HG03558 (cell line): ENCODE measurements around the gene OLFM1.

Experiments
- ATAC-seq: cut with Tn5 transposase; IDR thresholded peaks from one replicate; pipeline ENCODE4 v1.9.1; 2021; ENCODE audit warnings: moderate number of reproducible peaks; ENCODE audit not compliant: unreplicated experiment; ENCODE audit errors: extremely low read depth

The OLFM1 gene

DNA sequence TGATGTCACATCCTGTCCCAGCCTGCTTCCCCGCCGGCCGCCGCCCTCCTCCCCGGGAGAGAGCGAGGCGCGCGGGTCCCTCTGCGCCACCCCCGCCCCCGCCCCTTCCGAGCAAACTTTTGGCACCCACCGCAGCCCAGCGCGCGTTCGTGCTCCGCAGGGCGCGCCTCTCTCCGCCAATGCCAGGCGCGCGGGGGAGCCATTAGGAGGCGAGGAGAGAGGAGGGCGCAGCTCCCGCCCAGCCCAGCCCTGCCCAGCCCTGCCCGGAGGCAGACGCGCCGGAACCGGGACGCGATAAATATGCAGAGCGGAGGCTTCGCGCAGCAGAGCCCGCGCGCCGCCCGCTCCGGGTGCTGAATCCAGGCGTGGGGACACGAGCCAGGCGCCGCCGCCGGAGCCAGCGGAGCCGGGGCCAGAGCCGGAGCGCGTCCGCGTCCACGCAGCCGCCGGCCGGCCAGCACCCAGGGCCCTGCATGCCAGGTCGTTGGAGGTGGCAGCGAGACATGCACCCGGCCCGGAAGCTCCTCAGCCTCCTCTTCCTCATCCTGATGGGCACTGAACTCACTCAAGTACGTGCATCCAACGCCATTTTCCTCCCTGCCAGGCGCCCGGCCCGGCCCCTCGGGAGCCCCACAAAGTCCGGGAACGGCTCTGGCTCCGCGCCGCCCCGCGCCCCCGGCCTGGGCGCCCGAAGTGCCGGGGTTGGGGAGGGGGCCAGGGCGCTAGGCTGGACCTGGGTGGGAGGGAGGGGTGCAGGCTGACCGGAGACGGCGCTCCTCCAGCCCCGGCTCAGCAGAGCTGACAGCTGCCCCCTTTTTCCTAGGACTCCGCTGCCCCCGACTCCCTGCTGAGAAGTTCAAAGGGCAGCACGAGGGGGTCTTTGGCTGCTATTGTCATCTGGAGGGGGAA, 12.0 kb upstream of the OLFM1 start:
- no peak for ATAC-seq

DNA sequence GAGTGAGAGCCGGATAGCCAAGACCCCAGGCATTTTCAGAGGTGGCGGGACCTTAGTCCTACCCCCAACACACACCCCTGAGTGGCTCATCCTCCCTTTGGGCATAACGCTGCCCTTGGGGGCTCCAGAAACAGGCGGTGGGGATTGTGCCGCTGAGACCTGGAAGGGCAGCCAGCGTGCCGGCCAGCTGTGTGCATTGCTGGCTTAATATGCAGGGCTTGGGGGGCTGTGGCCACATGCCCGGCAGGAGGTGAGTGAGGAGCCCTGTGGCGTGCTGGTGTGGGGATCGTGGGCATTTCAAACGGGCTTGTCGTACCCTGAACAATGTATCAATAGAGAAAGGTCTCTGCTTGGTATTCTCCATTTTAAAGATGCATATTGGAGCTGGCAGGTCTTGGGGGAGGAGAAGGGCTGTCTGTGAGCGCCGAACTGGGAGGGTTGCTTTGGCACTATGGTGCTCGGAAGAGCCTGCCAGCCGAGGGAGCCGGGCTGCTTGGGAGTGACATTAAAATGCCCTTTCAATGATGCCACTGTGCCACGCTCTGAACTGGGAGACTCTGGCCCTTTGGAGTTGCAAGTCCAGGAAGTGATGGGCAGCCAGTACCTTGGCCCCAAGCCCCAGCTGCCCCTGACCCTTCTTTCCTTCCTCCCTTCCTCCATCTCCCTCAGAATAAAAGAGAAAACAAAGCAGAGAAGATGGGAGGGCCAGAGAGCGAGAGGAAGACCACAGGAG, 11.2 kb upstream of the OLFM1 start:
- no peak for ATAC-seq

DNA sequence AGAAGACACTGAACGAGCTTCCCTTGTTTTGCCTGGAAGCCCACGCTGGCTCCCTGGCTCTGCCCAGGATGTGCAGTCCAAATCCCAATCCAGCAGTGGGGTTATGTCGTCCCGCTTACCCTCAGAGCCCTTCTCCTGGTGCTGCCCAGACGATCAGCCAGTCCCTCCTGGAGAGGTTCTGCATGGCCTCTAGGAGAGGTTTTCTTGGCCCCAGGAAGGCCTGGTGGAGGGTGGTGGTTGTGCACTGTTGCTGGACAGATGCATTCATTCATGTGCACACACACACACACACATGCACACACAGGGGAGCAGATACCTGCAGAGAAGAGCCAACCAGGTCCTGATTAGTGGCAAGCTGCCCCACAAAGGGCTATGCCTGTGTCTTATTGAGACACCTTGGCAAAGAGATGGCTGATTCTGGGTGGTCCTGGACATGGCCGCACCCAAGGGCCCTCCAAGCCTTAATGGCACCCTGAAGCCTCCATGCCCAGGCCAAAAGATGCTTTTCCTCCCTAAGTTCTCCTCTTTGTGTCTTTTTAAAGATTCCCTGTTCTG, 10.5 kb upstream of the OLFM1 start:
- ATAC-seq = no peak

DNA sequence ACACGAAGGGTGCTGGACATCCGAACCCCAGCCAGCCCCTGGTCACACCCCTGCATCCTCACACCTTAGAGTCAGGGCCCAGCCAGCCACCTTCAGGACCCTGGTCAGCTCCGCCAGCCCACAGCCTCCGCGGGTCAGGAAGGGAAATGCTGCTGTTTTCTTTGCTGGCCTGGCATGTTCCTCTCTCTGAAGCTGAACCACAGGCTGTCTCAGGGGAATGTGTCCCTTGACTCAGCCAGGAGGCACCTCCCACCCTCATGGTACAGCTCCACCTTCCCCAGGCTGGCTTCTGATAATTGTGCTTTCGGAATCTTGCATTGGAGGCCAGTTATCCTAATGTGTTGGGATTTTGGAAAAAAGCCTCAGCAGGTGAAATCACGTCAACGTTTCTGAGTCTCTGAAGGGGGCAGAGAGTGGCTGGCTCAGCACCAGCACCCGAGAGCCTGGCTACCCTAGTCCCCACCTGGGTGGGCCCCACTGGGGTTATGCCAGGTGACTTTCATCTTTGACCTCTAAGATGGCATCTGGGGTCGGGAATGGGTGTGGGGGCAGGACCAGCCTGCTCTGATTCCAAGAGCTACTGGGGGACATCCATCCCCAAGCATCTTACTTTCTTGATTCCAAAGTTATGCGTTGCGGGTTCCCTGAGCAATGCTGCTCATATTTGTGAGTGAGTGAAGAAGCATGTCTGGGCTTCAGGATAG, 9.8 kb upstream of the OLFM1 start:
- no peak for ATAC-seq

DNA sequence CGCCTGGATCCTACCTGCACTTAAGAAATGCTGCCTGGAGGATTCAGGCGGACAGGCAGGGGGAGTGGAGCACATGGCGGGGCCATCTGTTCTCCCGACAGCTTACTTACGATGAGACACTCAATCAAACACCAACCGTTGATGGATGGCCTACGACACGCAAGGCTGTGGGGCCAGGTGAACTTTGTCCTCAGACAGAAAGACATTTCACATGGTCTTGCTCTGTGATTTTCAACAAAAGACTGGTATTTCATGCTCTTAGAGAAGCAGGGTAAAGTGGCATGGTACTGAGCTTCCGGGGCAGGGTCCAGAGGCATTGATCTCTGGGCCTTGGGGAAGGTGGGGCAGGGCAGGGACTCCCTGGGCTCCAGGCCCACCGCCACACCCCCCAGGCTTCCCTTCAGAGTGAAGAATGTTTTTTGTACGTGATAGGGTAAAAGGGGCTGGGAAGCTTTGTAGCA, 9.1 kb upstream of the OLFM1 start:
- ATAC-seq = no peak

DNA sequence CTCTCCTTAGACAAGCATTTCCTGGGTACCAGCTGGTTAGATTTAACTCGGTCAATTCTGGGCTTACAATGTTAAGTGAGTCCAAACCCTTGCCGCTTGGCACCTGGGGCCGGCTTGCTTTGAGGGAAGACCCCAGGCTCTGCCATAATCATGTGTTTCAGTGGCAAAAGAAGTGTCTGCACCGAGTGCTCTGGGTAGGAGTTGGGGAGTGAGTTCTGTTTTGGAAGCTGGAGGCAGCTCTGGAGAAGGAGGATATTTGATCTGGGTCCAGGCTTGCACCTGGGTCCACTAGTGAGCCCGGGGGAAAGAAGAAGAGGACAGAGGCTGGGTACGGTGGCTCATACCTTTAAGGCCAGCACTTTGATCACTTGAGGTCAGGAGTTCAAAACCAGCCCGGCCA, 8.4 kb upstream of the OLFM1 start:
- ATAC-seq = no peak

DNA sequence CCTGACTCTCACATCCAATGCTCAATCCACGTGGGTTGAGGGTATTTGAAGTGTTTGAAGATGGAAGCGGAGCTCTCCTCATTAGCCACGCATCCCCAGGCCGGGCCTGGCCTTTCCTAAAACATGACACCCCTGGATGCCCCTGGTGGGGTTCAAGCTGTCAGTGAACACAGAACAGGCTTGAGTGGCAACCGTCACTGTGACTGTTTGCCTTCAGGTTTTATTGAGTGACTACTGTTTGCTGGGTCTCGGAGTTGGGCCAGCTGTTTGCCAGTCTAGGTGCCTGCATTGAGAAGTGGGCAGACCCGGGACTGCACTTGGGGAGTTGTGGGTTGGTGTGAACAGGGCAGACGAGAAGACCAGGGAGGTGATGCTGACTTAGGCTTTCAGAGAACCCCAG, 7.8 kb upstream of the OLFM1 start:
- ATAC-seq = no peak

DNA sequence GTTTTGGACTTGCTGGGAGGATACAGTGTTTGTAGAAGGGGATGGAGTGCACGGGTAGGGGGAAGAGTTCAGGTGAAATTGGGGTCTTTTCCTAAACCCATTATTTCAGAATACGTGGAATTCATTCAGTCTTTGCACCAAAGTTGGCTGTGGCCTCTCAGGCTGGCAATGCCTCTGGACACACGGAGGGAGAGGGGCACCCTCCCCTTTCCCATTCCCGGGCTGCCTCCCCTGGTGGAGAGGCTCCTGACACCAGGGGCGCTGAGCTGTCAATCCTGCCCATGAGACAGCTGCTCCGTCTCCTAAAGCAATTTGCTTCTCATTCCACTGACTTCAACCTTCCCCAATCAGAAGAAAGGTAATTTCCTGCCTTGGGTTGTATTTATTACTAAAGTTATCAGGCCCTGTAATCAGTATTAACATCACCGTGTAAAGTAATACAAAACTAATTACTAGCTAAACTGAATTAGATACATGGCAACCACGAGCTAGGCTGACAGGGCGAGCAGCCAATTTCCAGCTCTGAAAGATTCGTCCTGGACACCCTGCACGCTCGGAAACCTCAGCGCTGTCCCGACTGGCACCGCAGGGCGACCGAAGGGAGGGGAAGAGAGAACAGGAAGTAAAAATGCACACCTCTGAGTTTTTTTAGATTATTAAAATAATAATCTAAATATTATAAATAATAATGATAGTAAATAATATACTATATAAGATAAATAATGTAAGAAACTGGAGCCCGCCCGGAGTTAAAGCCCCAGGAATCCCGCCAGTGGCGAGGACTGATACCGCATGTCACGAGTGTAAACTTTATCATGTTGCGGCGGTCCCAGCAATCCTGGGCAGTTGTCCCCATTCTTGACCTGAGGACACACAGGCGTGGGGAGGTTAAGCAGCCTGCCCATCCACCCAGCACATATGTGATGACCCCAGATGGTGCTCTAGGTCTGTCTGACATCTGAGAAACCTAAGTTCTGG, 6.9 kb upstream of the OLFM1 start:
- ATAC-seq = no peak

DNA sequence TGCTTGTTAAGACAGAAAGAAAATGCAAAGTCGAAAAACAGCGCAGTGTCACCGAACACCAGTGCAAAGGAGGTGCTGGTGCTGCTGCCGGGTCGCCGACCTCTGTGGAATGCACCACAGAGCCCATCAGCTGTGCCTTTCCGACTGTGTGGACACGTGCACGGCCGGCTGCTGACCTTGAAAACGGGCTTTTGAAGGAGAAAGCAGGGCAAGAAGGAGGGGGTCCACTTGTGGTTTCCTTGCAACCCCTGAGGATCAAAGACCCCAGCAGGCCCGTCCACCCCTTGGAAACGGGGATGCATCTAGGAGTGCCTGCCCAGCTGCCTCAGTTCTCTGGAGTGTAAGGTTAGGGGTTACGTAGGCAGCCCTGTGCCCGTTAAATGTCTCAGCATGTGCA, 6.2 kb upstream of the OLFM1 start:
- ATAC-seq = no peak

DNA sequence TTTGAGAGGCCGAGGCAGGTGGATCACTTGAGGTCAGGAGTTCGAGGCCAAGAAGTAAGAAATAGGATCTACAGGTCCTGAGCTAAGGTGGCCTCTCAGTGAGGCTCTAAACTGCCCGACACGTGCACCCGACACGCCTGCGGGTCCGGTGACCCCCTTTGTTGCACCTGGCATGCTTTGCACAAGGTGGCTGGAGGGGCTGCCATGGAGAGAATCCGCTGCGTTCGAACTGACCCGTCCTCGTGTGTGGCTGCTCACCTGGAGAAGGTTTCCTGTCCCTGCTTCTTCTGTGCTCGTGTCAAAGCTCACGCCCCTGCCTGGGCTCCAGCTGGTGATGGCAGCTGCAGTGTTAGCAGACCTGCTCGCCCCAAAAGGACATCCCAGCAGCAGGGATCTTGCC, 5.7 kb upstream of the OLFM1 start:
- ATAC-seq = no peak

DNA sequence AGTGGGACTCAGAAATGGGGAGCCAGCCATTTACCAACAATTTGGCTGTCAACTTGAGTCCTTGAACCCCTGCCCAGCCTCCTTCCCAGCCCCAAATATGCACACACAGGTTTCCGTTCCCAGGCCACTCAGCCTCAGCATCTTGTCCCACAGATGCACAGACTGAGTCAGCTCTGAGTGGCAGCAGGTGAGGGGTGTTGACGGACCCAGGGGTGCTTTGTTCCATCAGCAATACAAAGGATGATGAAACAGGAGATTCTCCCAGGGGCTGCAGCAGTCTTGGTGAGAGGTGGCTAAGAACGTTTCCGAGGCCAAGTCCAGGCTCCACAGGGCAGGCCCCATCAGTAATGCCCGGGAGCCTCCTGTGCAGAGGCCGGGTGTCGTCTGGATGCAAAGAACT, 4.9 kb upstream of the OLFM1 start:
- ATAC-seq = no peak

DNA sequence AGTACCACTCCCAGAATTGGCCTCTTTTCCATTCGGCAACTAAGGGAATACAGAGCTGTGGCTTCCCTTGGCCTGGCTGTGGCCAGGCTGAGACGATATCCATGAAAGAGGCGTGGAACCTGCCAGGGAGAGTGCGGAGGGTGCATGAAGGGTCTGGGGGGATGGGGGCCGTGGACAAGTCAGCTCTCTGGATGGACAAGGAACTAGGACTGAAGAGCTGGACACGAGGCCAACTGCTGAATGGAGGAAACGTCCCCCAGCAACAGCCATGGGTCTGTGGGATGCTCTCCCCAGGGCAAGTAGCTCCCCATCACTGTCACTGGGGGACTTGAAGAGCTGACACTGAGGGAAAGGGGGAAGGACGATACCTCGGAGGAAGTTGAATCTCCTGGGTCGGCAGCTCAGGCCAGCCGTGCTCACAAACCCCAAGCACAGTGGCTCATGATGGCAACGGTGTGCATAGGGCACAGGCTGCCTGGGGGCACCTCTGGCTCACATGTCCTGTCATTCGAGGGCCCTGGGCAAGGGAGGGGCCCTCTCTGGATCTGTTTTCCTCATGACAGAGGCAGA, 4.1 kb upstream of the OLFM1 start:
- no peak for ATAC-seq

DNA sequence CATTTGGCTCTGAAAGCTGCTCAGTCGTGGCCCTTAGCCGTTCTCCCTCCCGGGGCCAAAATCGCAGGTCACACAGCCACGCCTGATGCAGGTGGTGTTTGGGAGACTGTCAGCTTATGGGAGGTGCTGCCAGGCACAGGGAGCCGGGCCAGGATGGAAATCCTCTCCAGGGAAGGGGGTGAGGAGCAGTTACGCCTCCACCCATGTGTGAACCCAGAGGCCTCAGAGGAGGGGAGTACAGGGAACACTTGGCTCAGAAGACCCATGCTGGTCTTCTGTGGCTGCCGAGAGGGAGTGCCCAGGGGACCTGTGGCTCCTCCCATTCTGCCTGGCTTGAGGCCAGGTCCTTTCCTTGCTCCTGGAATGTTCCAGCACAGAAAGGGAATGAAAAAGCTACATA, 3.6 kb upstream of the OLFM1 start:
- ATAC-seq = no peak

DNA sequence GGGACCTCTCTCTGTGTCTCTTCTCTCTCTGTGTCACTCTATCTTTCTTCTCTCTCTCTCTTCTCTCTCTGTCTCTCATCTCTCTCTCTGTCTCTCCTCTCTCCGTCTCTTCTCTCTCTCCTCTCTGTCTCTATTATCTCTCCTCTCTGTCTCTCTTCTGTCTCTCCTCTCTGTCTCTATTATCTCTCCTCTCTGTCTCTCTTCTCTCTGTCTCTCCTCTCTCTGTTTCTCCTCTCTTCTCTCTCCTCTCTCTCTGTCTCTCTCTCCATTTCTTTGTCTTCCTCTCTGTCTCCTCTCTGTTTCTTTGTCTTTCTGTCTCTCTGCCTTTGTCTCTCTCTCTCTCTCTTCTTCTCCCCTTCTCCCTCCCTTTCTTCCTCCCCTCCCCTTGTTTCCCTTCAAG, 3.2 kb upstream of the OLFM1 start:
- no peak for ATAC-seq

DNA sequence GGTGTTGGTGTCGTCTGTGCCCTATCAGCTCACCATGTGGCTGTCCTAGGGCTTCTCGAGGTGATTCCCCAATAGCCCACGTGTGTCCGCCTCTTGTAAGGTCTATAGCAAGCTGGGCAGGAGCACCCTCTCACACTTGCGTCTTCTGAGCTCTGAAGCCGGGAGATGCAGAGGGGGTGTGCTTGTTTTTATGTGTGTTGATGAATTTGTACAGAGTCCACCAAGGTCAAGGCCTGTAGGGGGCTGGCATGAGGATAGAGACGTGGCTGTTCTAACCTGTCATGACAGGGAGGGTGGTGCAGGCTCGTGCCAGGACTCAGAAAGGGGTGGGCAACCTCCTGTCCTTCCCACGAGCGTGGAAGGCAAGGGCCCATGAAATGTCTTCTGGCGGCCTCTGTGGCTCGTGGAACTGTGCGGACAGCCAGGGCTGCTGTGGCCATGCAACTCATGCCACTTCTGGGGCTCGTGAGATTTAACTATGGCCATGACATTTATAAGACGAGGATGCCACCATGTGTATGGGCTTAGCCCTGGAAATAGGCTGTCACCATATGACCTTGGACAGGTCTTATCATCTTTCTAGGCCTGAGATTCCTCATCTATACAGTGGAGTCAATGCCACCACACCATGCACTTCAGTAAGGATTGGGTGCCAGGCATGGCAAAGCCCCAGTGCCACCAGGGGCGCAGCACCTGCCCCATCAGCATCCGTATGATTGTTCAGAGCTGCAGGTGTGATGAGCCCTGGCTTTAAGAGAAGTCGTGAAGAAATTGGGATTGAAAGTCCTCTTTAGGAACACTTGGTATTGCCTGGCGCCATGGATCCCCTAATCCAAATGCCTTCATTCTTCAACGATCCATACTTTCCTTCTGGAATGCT, 2.3 kb upstream of the OLFM1 start:
- ATAC-seq = no peak

DNA sequence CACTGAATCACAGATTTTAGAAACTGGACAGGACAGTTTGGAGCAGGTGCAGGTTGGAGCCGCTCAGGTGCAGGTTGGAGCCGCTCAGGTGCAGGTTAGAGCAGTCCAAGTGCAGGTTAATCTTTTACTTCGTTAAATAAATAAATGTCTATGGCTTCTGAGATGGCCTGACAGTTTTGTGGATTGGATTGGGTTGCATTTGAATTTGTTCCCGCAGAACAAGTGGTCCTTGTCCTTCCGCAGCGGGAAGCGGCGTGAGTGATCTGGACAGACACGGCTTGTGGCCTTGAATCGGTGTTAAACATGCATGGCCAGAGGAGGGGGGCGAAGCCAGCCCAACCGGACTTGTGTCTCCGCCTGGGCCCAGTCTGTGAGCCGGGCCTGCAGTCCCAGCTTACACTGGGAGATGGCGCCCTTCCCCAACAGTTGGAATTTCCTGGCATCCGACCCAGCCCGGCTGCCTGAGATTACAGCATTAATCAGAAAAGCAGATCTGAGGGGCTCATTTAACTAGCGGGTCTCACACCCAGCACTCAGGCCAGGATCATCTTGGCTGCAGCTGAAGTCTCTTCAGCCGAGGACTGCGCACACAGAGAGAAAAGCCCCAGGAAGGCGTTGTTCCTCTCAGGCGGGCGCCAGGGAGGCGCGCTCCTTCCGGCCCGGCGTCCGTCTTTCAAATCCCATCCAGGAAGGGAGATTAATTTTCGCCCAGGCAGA, 1.5 kb upstream of the OLFM1 start:
- no peak for ATAC-seq

DNA sequence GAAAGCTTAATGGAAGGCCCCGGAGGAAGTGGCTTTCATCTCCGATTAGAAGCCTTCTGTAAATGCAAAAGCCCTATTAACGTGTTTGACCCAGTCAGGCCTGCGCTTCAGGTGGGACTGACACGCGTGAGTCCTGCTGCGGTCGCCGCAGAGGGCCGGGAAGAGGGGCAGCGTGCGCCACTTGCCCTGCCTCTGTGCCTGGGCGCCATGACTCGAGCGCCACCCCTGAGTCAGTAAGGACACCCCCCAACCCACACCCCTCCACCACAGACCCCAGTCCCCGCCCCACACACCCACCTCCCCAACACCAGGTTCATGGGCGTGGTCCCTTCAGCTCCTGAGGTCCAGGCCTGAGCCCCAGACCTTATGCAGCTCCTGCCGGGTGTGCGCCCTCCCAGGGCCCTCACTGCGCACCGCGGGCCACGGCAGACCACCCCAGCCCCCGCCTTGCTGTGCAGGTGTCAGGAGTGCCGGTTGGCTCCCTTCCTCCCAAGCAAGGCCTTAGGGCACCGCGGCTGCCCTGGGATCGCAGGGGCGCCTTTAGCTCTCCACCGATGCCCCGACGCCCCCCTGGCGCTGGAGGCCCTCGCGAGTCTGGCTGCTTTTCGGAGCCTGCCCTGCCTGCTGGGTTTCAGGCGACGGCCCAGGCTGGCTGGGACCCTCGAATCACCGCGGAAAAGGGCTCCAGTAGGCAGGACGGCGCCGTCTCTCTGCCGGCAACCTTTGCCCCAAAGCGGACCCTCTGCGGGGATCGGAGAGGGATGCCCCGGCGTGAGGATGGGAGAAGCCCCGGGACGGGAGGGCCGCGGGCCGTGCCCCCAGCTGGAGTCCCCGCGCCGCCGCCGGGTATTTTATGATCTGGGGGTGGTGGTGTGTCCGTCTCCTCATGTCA, 625 bp upstream of the OLFM1 start:
- no peak for ATAC-seq
